Adipose tissue (tissue), 3 donors: ENCODE data around the gene SMIM11. TPM values are rescaled to one million over a fixed set of nuclear protein-coding genes. Genes with fewer than 3 reads are reported as not detected.
"Not testable (repeated sequence)": the region's sequence is repeated elsewhere in the genome, so short reads cannot be mapped to it uniquely, and the experiment has no call there.

ENCODE experiments used
- H3K27ac ChIP-seq: one replicate; pipeline ENCODE4 v1.5.1; 2013; ENCODE audit warnings: low read depth, low read length
- WGBS, 3 donors: extraction: QIAGEN DNeasy Blood & Tissue Kit; methylation state at CpG; one replicate each; pipeline ENCODE4 v1.1.7; 2013; 5-methylcytosine and 5-hydroxymethylcytosine counted together
- polyA plus RNA-seq, 3 donors: library from polyadenylated mRNA; stranded (reverse); fragments of 200-250 nt; gene quantifications; one replicate each; pipeline ENCODE4 v1.2.3, GENCODE V29; 2013
- donor health status: healthy with polysubstance abuse.
- donor health status: Bipolar disorder and iron deficiency.
- donor health status: healthy.

The SMIM11 gene
- polyA plus RNA-seq, 3 donors = 2.2 to 3.4 TPM; not detected in 1

GRCh38 chr21:34351786-34352241 lies 23.5 kb upstream of the SMIM11 start:
- WGBS, 3 donors = 28 to 39% (median 31%) methylated on average over 6 of the region's 6 CpGs

GRCh38 chr21:34352556-34352955 lies 22.8 kb upstream of the SMIM11 start:
- no peak overlapping the region for H3K27ac ChIP-seq
- 83 to 93% (median 92%) methylated on average over 4 of the region's 4 CpGs for WGBS, 3 donors

More at GRCh38 chr21:34351786-34352241, 23.5 kb upstream of the SMIM11 start:
- H3K27ac ChIP-seq = no peak overlapping the region

DNA sequence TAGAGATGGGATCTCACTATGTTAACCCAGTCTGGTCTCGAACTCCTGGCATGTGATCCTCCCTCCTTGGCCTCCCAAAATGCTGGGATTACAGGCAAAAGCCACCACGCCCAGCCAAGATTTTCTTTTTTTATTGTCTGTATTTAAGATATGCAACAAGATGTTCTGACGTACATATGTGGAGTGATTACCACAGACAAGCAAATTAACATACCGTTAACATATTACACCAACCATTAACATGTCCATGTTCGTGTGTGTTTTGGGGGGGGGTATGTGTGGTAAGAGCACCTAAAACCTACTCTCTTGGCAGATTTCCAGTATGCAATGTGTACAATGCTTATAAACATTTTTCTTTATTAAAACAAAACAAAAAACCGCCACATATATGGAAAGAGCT lies 22.1 kb upstream of the SMIM11 start:
- 86 to 93% (median 86%) methylated on average over 6 of the region's 6 CpGs for WGBS, 3 donors
- H3K27ac ChIP-seq = no peak overlapping the region

GRCh38 chr21:34354836-34355235 lies 20.5 kb upstream of the SMIM11 start:
- 66 to 79% (median 75%) methylated on average over 4 of the region's 4 CpGs for WGBS, 3 donors
- H3K27ac ChIP-seq = no peak overlapping the region

DNA sequence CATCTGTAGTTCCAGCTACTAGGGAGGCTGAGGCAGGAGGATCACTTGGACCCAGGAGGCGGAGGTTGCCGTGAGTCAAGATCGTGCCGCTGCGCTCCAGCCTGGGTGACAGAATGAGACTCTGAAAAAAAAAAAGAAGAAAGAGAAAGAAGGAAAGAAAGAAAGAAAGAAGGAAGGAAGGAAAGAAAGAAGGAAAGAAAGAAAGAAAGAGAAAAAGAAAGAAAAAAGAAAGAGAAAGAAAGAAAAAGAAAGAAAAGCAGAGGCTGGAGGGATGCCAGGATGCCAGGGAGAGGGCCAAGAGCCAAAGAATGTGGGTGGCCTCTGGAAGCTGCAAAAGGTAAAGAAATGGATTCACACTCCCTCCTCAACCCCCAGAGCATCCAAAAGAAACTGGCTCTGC lies 19.7 kb upstream of the SMIM11 start:
- 98 to 100% (median 99%) methylated on average over 5 of the region's 5 CpGs for WGBS, 3 donors
- no peak overlapping the region for H3K27ac ChIP-seq

DNA sequence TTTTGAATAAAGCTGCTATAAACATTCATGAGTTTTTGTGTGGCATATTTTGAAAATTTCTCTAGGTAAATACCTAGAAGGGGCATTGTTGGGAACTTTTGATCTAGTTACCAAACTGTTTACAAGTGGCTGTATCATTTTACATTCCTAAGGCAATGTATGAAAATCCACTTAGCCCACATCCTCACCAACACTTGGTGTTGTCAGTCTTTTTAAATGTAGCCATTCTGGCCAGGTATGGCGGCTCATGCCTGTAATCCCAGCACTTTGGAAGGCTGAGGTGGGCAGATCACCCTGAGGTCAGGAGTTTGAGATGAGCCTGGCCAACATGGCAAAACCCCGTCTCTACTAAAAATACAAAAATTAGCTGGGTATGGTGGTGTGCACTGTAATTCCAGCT lies 17.4 kb upstream of the SMIM11 start:
- no peak overlapping the region for H3K27ac ChIP-seq
- 91 to 95% (median 92%) methylated on average over 2 of the region's 2 CpGs for WGBS, 3 donors

- H3K27ac ChIP-seq = no peak overlapping the region
- WGBS, 3 donors = 47 to 100% (median 56%) methylated on average over 1 of the region's 1 CpG
These were observed 16.4 kb upstream of the SMIM11 start for GRCh38 chr21:34358866-34359265.

DNA sequence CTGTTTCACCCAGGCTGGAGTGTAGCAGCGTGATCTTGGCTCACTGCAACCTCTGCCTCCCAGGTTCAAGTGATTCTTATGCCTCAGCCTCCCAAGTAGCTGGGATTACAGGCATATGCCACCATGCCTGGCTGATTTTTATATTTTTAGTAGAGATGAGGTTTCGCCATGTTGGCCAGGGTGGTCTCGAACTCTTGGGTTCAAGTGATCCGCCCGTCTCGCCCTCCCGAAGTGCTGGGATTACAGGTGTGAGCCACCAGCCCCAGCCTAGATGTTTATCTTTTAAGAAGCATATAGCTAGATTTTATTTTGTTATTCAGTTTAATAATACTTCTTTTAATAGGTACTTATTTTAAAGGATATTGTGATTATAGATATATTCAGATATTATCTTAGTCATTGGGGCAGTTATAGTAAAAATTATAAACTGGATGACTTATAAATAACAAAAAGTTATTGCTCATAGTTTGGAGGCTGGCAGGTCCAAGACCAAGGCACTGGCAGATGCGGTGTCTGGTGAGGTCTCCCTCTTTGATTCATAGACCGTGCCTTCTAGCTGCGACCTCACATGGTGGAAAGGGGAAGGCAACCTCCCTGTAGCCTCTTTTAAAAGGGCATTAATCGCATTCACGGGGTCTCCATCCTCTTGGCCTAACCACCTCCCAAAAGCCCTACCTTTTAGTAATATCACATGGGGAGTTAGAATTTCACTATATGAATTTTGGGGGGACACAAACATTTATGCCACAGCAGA lies 14.6 kb upstream of the SMIM11 start:
- 88 to 91% (median 91%) methylated on average over 12 of the region's 12 CpGs for WGBS, 3 donors
- no peak overlapping the region for H3K27ac ChIP-seq

- no peak overlapping the region for H3K27ac ChIP-seq
- WGBS, 3 donors = 19 to 24% (median 23%) methylated on average over 3 of the region's 3 CpGs
These were observed 13.2 kb upstream of the SMIM11 start for GRCh38 chr21:34362136-34362444.

- no peak overlapping the region for H3K27ac ChIP-seq
- 98 to 100% (median 100%) methylated on average over 3 of the region's 3 CpGs for WGBS, 3 donors
These were observed 12.6 kb upstream of the SMIM11 start for GRCh38 chr21:34362670-34363069.

- H3K27ac ChIP-seq = no peak within 1 kb of the TSS
- 35 to 82% (median 72%) methylated on average over 3 of the region's 3 CpGs for WGBS, 3 donors
These were observed 11.6 kb upstream of the SMIM11 start, which contains the start of gene KCNE2 for GRCh38 chr21:34363733-34364132. Gene KCNE2, plus strand, starts transcription at chr21:34364006. Its CDS starts 6,473 bp downstream, at chr21:34370479.

- no peak overlapping the region for H3K27ac ChIP-seq
These were observed 10.4 kb upstream of the SMIM11 start for GRCh38 chr21:34364921-34365320.

DNA sequence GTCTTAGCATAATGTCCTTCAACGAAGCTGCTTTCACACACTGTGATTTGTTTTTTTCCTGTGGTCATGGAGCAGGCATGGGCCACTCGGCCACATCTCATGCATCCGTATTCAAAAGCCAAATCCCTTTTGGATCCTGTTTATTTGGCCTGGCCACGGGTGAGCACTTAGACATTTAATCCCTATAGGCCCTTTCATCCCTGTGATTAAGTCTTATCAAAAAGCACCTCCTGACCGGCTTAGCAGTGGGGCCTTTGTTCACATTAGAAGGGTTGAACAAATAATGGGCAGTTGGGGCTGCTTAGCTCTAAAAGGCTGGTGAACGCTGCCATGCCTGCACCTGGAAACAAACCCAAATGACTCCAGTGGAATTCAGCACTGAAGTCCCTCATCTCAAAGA lies 9.5 kb upstream of the SMIM11 start:
- no peak overlapping the region for H3K27ac ChIP-seq
- 58 to 87% (median 80%) methylated on average over 6 of the region's 6 CpGs for WGBS, 3 donors

DNA sequence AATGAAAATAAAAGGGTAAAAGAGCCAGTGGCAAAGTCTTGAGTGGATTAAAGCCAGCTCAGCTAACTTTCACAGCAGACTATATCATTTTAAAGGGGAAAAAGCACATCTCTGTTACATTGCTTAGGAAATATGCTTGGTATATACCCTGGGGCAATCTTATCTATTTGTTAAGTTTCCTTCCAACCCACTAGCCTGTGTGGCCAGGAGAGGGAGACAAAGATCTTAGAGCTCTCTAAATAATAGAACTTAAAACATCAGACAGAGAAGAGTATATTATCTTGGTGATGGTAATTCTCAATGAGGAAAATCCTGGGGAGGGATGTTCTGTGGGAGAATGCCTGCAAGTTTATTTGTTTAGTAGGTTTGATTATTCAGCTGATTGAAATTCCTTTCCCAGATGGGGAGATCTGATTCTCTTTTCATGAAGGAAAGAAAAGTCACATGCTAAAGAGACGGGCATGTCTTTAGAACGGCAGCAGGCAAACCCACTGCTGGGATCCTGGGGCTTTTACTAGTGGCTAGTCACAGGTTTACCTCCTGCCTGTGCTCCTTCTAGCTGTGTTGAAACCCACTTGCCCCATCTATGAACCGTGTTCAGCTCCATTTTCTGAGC lies 7.9 kb upstream of the SMIM11 start:
- H3K27ac ChIP-seq = no peak overlapping the region
- WGBS, 3 donors = 47 to 66% (median 65%) methylated on average over 3 of the region's 3 CpGs

GRCh38 chr21:34369741-34370140 lies 5.6 kb upstream of the SMIM11 start:
- no peak overlapping the region for H3K27ac ChIP-seq
- WGBS, 3 donors = 31 to 61% (median 49%) methylated on average over 1 of the region's 1 CpG

DNA sequence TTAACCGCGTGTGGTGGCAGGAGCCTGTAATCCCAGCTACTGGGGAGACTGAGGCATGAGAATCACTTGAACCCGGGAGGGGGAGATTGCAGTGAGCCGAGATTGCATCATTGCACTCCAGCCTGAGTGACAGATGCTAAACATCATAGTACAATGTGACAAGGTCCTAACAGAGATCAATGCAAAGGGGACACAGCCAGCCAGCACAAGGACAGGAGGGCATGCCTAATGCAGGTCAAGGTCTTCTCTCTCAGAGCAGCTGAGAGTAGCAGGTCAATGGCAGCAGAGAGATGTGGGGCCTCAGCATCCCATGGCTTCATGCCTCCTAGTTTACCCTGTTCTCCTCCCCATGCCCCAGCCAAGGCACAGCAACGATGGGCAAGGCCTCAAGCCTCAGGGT lies 3.0 kb upstream of the SMIM11 start:
- 85 to 95% (median 87%) methylated on average over 5 of the region's 5 CpGs for WGBS, 3 donors

DNA sequence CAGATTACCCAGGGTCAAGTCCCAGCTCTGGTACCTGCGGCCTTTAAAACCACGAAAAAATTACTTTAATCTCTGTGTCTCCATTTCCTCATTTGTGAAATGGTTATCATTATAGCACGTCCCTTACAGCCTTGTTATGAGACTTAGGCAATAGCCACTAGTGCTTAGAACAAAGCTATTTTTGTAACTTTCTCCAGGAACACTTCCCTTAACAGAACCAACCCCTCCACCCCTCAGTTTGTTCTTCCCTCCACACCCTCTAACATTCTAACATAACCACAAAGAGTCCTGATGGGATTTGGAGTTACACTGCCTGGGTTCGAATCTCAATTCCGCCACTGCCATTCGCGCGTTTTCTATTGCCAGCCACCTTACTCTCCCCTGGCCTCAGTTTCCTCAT lies 845 bp upstream of the SMIM11 start:
- WGBS, 3 donors = no CpG with 5 or more reads among the region's 8 CpGs

More for the DNA sequence above, 3.0 kb upstream of the SMIM11 start:
- no peak overlapping the region for H3K27ac ChIP-seq

DNA sequence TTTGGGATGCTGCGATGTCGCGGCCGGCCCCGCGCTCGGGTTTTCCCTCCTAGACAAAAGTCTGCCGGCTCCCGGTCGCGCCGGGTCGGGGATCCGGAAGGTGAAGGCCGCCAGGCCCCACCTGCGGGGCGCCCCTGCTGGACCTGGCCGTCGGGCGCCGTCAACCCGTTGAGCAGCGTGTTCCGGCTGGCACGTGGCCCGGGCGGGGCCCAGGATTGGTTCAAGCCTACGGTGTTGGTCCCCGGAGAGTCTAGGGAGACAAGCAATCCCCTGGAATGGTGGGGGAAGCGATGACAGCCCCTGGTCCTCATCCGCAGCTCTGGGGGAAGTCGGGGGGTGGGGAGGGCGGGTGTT lies 289 bp downstream of the SMIM11 start:
- no CpG with 5 or more reads among the region's 33 CpGs for WGBS, 3 donors
- H3K27ac ChIP-seq = not testable (repeated sequence)

More for the DNA sequence above, 845 bp upstream of the SMIM11 start:
- H3K27ac ChIP-seq = not testable (repeated sequence)

DNA sequence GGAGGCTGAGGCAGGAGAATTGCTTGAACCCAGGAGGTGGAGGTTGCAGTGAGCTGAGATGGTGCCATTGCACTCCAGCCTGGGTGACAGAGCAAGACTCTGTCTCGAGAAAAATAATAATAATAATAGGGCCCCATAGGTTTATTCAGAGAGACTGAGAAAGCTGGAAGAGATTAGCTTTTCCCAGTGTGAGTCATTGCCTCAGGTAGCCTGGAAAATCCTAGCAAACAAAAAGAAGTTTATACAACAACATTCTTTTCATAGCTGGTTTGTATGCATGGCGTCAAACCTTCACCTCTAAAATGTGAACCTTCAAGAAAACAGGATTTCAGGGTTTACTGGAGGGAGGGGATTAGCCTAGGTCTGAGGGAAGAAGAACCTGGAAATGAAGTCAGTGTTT lies 7.8 kb downstream of the SMIM11 start:
- WGBS, 3 donors = no CpG with 5 or more reads among the region's 2 CpGs
- H3K27ac ChIP-seq = not testable (repeated sequence)

- WGBS, 3 donors = no CpG with 5 or more reads among the region's 14 CpGs
- not testable (repeated sequence) for H3K27ac ChIP-seq
These were observed 8.6 kb downstream of the SMIM11 start for GRCh38 chr21:34383724-34384415.
